ENCODE results near the gene SPRY1. TPM values are rescaled to one million over a fixed set of nuclear protein-coding genes. Genes with fewer than 3 reads are reported as not detected.

SPRY1 gene
- polyA plus RNA-seq, 1 donor from 2014 or later, result 0.58 TPM

- Histone ChIP-seq H3K79me2 (replicated peaks; ENCODE audit: insufficient read depth, low read length) (no peaks in the 10 kb centered on the region), H3K4me2 (ENCODE audit: low read length) (no peak overlapping the region), H3K9ac (ENCODE audit: low read length) (no peak overlapping the region), H3K9me3 (ENCODE audit: low read length) (no peaks in the 10 kb centered on the region), H2AFZ (ENCODE audit: low read depth, low read length) (no peak overlapping the region), H3K36me3 (ENCODE audit: insufficient read depth, low read length) (no peaks in the 10 kb centered on the region), H3K9me2 (ENCODE audit: insufficient read depth, low read length) (no peaks in the 10 kb centered on the region), H3K27me3 (ENCODE audit: insufficient read depth, low read depth, low read length) (no peaks in the 10 kb centered on the region), H3K27ac (ENCODE audit: low read length) (no peak overlapping the region), H3F3A (ENCODE audit: insufficient read depth, low read length, poor library complexity, severe bottlenecking) (no peaks in the 10 kb centered on the region), H4K20me1 (ENCODE audit: insufficient read depth) (no peaks in the 10 kb centered on the region), H3K4me3 (ENCODE audit: low read length) (no peak overlapping the region)
- no peak for TF ChIP-seq EZH2 (IDR thresholded peaks at IDR 0.05; ENCODE audit: borderline replicate concordance, insufficient read depth, low read length, poor library complexity, severe bottlenecking)
Observed at GRCh38 chr4:123449362-123449761, 52.8 kb downstream of the SPRY1 start.

- Histone ChIP-seq H3F3A (ENCODE audit: insufficient read depth, low read length, poor library complexity, severe bottlenecking) (no peaks in the 10 kb centered on the region), H3K36me3 (ENCODE audit: insufficient read depth, low read length) (no peaks in the 10 kb centered on the region), H3K4me3 (ENCODE audit: low read length) (no peak overlapping the region), H3K9ac (ENCODE audit: low read length) (no peak overlapping the region), H3K4me2 (ENCODE audit: low read length) (no peak overlapping the region), H3K9me2 (ENCODE audit: insufficient read depth, low read length) (no peaks in the 10 kb centered on the region), H4K20me1 (ENCODE audit: insufficient read depth) (no peaks in the 10 kb centered on the region), H3K27ac (ENCODE audit: low read length) (no peak overlapping the region), H3K9me3 (ENCODE audit: low read length) (no peaks in the 10 kb centered on the region), H2AFZ (ENCODE audit: low read depth, low read length) (no peak overlapping the region), H3K79me2 (replicated peaks; ENCODE audit: insufficient read depth, low read length) (no peaks in the 10 kb centered on the region), H3K27me3 (ENCODE audit: insufficient read depth, low read depth, low read length) (no peaks in the 10 kb centered on the region)
- no peak for TF ChIP-seq POLR2AphosphoS5 (IDR thresholded peaks at IDR 0.05)
- no peak for TF ChIP-seq EZH2 (IDR thresholded peaks at IDR 0.05; ENCODE audit: borderline replicate concordance, insufficient read depth, low read length, poor library complexity, severe bottlenecking)
- TF ChIP-seq, protein P1, sequence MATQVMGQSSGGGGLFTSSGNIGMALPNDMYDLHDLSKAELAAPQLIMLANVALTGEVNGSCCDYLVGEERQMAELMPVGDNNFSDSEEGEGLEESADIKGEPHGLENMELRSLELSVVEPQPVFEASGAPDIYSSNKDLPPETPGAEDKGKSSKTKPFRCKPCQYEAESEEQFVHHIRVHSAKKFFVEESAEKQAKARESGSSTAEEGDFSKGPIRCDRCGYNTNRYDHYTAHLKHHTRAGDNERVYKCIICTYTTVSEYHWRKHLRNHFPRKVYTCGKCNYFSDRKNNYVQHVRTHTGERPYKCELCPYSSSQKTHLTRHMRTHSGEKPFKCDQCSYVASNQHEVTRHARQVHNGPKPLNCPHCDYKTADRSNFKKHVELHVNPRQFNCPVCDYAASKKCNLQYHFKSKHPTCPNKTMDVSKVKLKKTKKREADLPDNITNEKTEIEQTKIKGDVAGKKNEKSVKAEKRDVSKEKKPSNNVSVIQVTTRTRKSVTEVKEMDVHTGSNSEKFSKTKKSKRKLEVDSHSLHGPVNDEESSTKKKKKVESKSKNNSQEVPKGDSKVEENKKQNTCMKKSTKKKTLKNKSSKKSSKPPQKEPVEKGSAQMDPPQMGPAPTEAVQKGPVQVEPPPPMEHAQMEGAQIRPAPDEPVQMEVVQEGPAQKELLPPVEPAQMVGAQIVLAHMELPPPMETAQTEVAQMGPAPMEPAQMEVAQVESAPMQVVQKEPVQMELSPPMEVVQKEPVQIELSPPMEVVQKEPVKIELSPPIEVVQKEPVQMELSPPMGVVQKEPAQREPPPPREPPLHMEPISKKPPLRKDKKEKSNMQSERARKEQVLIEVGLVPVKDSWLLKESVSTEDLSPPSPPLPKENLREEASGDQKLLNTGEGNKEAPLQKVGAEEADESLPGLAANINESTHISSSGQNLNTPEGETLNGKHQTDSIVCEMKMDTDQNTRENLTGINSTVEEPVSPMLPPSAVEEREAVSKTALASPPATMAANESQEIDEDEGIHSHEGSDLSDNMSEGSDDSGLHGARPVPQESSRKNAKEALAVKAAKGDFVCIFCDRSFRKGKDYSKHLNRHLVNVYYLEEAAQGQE (IDR thresholded peaks at IDR 0.05; ENCODE audit: borderline replicate concordance), result no peak
- TF ChIP-seq SMC3 (conservative IDR thresholded peaks at IDR 0.05; ENCODE audit: poor library complexity), result no peak
- TF ChIP-seq EP300 (conservative IDR thresholded peaks at IDR 0.05; ENCODE audit: poor library complexity, severe bottlenecking), result no peak
- TF ChIP-seq MXI1 (conservative IDR thresholded peaks at IDR 0.05; ENCODE audit: poor library complexity, severe bottlenecking), result no peak
- TF ChIP-seq TAF1 (IDR thresholded peaks at IDR 0.05; ENCODE audit: low read depth), result no peak
- TF ChIP-seq CTCF (IDR thresholded peaks at IDR 0.05; ENCODE audit: poor library complexity, severe bottlenecking), result no peak
Observed at GRCh38 chr4:123449780-123450179, 53.2 kb downstream of the SPRY1 start.

- Histone ChIP-seq H3K4me2 (ENCODE audit: low read length) (no peak overlapping the region), H3K27ac (ENCODE audit: low read length) (no peak overlapping the region), H3K79me2 (replicated peaks; ENCODE audit: insufficient read depth, low read length) (no peaks in the 10 kb centered on the region), H3K4me3 (ENCODE audit: low read length) (no peak overlapping the region), H3K27me3 (ENCODE audit: insufficient read depth, low read depth, low read length) (no peaks in the 10 kb centered on the region), H3K9me3 (ENCODE audit: low read length) (no peaks in the 10 kb centered on the region), H2AFZ (ENCODE audit: low read depth, low read length) (no peak overlapping the region), H3K9ac (ENCODE audit: low read length) (no peak overlapping the region), H4K20me1 (ENCODE audit: insufficient read depth) (no peaks in the 10 kb centered on the region), H3K36me3 (ENCODE audit: insufficient read depth, low read length) (no peaks in the 10 kb centered on the region), H3F3A (ENCODE audit: insufficient read depth, low read length, poor library complexity, severe bottlenecking) (no peaks in the 10 kb centered on the region), H3K9me2 (ENCODE audit: insufficient read depth, low read length) (no peaks in the 10 kb centered on the region)
- TF ChIP-seq MXI1 (conservative IDR thresholded peaks at IDR 0.05; ENCODE audit: poor library complexity, severe bottlenecking), result no peak
- no peak for TF ChIP-seq RAD21 (conservative IDR thresholded peaks at IDR 0.05)
- no peak for TF ChIP-seq TAF1 (IDR thresholded peaks at IDR 0.05; ENCODE audit: low read depth)
- TF ChIP-seq EP300 (conservative IDR thresholded peaks at IDR 0.05; ENCODE audit: poor library complexity, severe bottlenecking), result no peak
- TF ChIP-seq, protein P1 (IDR thresholded peaks at IDR 0.05; ENCODE audit: borderline replicate concordance), result no peak
Observed at GRCh38 chr4:123450393-123450792, 53.8 kb downstream of the SPRY1 start.
